GM21390 (cell line): ENCODE data around the gene MRI1.

Experiments used
- ATAC-seq: cut with Tn5 transposase; IDR thresholded peaks from one replicate; pipeline ENCODE4 v1.9.1; 2021; ENCODE audit not compliant: unreplicated experiment

Gene MRI1

DNA sequence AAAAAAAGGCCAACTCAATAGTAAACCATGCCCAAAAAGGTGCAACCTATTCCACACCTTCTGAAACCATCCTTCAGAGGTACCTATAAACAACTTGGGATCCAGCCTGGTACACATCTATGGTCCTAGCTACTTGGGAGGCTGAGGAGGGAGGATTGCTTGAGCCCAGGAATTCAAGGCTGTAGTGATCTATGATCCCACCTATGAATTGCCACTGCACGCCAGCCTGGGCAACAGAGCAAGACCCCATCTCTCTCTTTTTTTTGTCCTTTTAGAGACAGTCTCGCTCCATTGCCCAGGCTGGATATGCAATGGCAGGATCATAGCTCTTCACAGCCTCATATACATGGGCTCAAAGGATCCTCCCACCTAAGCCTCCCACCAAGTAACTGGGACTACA is 57.0 kb downstream of the MRI1 start:
- ATAC-seq = no peak

DNA sequence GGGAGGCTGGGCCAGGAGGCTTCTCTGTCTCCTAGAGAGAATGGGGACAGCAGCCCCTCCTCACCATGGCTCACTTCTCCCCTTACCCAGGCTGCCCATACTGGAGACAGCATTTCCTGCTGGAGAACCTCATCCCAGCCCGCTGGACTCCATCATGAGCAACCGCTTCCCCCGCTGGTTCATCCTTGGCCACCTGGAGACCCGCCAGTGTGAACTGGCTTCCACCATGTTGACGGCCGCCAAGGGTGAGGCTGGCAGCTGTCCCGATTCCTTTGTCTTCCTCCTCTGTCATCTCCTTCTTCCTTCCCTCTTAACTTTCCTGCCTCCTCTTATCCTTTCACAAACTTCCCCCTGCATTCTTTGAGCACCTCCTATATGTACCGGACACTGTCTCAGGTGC is 58.9 kb downstream of the MRI1 start:
- ATAC-seq = no peak
